ENCODE measurements around the gene IL1RAP. TPM values are rescaled to one million over a fixed set of nuclear protein-coding genes. Genes with fewer than 3 reads are reported as not detected.

Gene IL1RAP
- total RNA-seq, 1 donor from 2014 or later: 43.4 TPM

DNA sequence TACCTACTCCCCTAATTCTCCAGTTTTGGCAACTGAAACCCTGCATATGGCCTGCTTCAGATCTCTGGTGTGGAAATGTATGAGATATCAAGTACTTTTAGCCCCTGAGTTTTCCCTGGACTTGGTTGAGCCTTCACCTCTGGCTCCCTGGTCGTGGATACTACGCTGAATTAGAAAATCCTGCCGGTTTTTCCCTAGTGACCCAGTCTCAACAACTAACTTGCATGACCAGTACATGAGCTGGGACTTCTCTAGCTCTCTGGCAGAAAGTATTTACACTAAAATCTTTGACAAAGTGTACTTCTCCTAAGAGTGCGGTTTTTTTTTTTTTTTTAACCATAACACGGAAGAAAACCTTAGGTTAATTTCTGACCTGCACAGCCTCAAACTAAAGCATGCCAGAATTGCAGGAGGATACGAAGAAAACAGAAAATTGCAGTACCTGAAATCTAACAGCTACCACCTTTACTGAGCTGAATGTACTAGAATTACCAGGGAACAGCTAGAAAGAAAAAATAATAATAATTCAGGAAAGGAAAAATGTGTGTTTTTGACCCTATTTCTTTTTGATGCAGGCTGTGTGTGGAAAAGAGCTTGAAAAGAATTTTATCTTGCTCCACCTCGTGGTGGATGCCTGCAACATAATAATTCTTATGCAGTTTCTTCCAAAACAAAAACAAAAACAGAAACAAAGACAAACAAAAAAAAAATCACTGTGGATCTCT lies 183.1 kb downstream of the IL1RAP start:
- Histone ChIP-seq H3K4me3 (ENCODE audit: low read depth, low read length) (no peak overlapping the region), H3K36me3 (ENCODE audit: control insufficient read depth, insufficient read depth, low read length) (no peaks in the 10 kb centered on the region), H3K27me3 (ENCODE audit: control insufficient read depth, insufficient read depth, low read length) (no peaks in the 10 kb centered on the region)
- FAIRE-seq (no peak), DNase-seq (ENCODE audit: low read depth) (peak; percentile 49)
- TF ChIP-seq, protein P1, sequence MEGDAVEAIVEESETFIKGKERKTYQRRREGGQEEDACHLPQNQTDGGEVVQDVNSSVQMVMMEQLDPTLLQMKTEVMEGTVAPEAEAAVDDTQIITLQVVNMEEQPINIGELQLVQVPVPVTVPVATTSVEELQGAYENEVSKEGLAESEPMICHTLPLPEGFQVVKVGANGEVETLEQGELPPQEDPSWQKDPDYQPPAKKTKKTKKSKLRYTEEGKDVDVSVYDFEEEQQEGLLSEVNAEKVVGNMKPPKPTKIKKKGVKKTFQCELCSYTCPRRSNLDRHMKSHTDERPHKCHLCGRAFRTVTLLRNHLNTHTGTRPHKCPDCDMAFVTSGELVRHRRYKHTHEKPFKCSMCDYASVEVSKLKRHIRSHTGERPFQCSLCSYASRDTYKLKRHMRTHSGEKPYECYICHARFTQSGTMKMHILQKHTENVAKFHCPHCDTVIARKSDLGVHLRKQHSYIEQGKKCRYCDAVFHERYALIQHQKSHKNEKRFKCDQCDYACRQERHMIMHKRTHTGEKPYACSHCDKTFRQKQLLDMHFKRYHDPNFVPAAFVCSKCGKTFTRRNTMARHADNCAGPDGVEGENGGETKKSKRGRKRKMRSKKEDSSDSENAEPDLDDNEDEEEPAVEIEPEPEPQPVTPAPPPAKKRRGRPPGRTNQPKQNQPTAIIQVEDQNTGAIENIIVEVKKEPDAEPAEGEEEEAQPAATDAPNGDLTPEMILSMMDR (IDR thresholded peaks at IDR 0.05; ENCODE audit: insufficient read depth, low read length, severe bottlenecking): peak; percentile 39

DNA sequence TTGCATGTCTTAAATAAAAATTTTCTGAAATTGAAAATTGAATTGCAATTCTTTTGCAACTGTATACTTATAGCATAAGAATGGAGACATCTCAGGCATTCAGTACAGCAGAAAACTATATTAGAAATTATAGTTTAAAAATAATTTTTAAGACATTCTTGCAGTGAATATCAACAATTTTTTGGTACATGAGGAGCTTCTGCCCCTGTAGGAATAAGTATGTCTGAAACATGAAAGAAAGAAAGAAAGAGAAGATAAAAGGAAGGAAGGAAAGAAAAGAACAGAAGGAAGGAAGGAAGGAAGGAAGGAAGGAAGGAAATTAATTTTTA lies 183.6 kb downstream of the IL1RAP start:
- no peaks in the 10 kb centered on the region for H3K36me3 ChIP-seq (ENCODE audit: control insufficient read depth, insufficient read depth, low read length)
- no peaks in the 10 kb centered on the region for H3K27me3 ChIP-seq (ENCODE audit: control insufficient read depth, insufficient read depth, low read length)
- H3K4me3 ChIP-seq (ENCODE audit: low read depth, low read length): no peak overlapping the region
- DNase-seq (ENCODE audit: low read depth) (no peak), FAIRE-seq (no peak)
- TF ChIP-seq, protein P1 (IDR thresholded peaks at IDR 0.05; ENCODE audit: insufficient read depth, low read length, severe bottlenecking): no peak

DNA sequence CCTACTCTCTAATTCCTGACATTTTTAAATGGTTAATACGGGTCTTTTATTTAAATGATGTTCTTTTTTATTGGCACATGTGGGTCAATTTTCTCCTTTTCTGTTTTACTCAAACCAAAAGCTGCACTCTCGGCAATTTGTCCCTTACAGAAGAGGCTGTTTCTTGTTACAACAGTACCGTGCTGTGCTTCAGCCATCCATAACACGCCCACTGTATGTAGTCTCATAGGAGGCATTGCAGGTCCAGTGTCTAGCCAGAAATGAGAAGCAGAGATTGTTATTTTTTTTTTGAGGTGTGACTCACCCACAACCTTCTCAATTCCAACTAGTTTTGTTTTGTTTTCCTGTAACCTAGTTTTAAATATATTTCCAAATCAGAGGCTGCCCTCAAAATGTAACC lies 184.0 kb downstream of the IL1RAP start:
- no peak for FAIRE-seq
- H3K27me3 ChIP-seq (ENCODE audit: control insufficient read depth, insufficient read depth, low read length): no peaks in the 10 kb centered on the region
- no peak overlapping the region for H3K4me3 ChIP-seq (ENCODE audit: low read depth, low read length)
- peak; percentile 76 for DNase-seq (ENCODE audit: low read depth)
- TF ChIP-seq, protein P1 (IDR thresholded peaks at IDR 0.05; ENCODE audit: insufficient read depth, low read length, severe bottlenecking): no peak
- H3K36me3 ChIP-seq (ENCODE audit: control insufficient read depth, insufficient read depth, low read length): no peaks in the 10 kb centered on the region

DNA sequence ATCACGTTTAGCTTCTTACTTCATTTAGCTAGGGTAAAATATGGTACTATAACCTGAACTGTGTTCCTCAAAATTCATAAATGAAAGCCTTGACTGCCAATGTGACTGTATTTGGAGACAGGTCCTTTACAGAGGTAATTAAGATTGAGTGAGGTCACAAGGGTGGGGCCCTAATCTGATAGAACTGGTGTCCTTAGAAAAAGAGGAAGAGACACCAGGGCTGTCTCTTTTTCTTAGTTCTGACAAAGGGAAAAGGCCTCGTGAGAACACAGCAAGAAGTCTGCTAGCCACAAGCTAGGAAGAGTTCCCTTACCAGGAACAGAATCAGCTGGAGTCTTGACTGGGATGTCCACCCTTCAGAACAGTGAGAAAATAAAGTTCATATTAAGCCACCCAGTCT lies 185.9 kb downstream of the IL1RAP start:
- Histone ChIP-seq H3K36me3 (ENCODE audit: control insufficient read depth, insufficient read depth, low read length) (no peaks in the 10 kb centered on the region), H3K4me3 (ENCODE audit: low read depth, low read length) (no peak overlapping the region), H3K27me3 (ENCODE audit: control insufficient read depth, insufficient read depth, low read length) (no peaks in the 10 kb centered on the region)
- DNase-seq (ENCODE audit: low read depth) (no peak), FAIRE-seq (no peak)
- TF ChIP-seq, protein P1 (IDR thresholded peaks at IDR 0.05; ENCODE audit: insufficient read depth, low read length, severe bottlenecking): no peak

DNA sequence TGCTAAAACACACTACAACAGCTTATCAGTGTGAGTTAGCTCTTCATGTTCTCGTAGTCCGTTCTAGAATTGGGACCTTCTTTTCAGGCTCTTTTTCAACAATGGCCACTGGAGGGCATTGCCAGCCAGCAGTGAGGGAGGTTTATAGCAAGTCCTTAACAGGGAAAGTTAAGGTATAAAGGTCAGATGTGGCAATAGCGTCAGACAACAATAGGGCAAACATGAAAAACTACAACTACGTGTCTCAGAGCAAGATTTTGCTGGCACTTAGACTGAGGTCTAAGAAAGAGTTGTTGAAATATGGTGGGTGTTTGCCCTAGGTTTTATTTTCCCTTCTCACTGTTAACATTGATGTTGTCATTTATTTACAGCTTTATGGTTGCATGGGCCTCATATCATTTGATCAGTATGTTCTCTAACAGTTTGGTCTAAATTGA lies 187.2 kb downstream of the IL1RAP start:
- no peaks in the 10 kb centered on the region for H3K27me3 ChIP-seq (ENCODE audit: control insufficient read depth, insufficient read depth, low read length)
- FAIRE-seq (peak; percentile 92), DNase-seq (ENCODE audit: low read depth) (peak; percentile 80)
- H3K36me3 ChIP-seq (ENCODE audit: control insufficient read depth, insufficient read depth, low read length): no peaks in the 10 kb centered on the region
- H3K4me3 ChIP-seq (ENCODE audit: low read depth, low read length): no peak overlapping the region
- TF ChIP-seq, protein P1 (IDR thresholded peaks at IDR 0.05; ENCODE audit: insufficient read depth, low read length, severe bottlenecking): peak; percentile 79

DNA sequence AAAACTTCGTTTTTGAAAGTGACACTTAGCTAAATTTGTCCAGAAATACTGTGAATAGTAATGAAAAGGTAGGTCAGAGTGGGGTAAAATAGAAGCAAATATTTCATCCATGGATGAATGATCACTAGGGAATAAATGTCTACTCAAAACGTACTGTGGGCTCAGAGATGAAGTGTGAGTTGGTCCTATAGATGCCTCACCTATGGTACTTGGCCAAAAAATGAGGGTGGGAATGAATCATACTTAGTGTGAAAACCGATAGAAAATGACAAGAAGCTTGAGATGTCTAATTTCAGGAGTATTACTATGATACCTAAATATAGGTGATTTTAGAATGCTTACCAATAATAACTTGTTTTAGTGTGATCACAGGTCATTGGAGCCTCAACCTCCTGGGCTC lies 192.7 kb downstream of the IL1RAP start:
- TF ChIP-seq, protein P1 (IDR thresholded peaks at IDR 0.05; ENCODE audit: insufficient read depth, low read length, severe bottlenecking): no peak
- DNase-seq (ENCODE audit: low read depth): no peak
- no peaks in the 10 kb centered on the region for H3K27me3 ChIP-seq (ENCODE audit: control insufficient read depth, insufficient read depth, low read length)
- no peak for FAIRE-seq
- H3K4me3 ChIP-seq (ENCODE audit: low read depth, low read length): no peak overlapping the region
- H3K36me3 ChIP-seq (ENCODE audit: control insufficient read depth, insufficient read depth, low read length): no peaks in the 10 kb centered on the region

Data from bronchial epithelial cell (primary cell).